Osteoblast (primary cell): ENCODE data around the gene TM9SF4. TPM values are rescaled to one million over a fixed set of nuclear protein-coding genes. Genes with fewer than 3 reads are reported as not detected.

ENCODE experiments used
- DNase-seq: peaks from one replicate; pipeline ENCODE4 v3.0.0; 2011; ENCODE audit warnings: low spot score, mixed read lengths; ENCODE audit not compliant: insufficient read length; ENCODE audit errors: missing footprints
- H2AFZ ChIP-seq: 2 replicates; pipeline ENCODE4 v1.6.0; 2011; ENCODE audit warnings: mild to moderate bottlenecking, low read length
- H3K27ac ChIP-seq: 2 replicates; pipeline ENCODE4 v1.5.1; 2011; ENCODE audit warnings: mild to moderate bottlenecking, low read depth, low read length, moderate library complexity
- H3K27me3 ChIP-seq: 2 replicates; pipeline ENCODE4 v1.6.0; 2012; ENCODE audit warnings: mild to moderate bottlenecking, control low read depth, inconsistent platforms, low read length, moderate library complexity; ENCODE audit not compliant: insufficient read depth
- H3K36me3 ChIP-seq: 2 replicates; pipeline ENCODE4 v1.5.1; 2011; ENCODE audit warnings: mild to moderate bottlenecking, low read length, control low read depth, moderate library complexity; ENCODE audit not compliant: insufficient read depth
- H3K4me1 ChIP-seq: 2 replicates; pipeline ENCODE4 v1.5.1; 2011; ENCODE audit warnings: mild to moderate bottlenecking, low read length, control low read depth, moderate library complexity; ENCODE audit not compliant: insufficient read depth
- H3K4me2 ChIP-seq: 2 replicates; pipeline ENCODE4 v1.6.0; 2011; ENCODE audit warnings: mild to moderate bottlenecking, low read length; ENCODE audit not compliant: insufficient read depth
- H3K4me3 ChIP-seq: fragments of 200-600 bp; sonication (generic); 3 replicates; pipeline ENCODE4 v1.5.1; 2012; ENCODE audit warnings: mild to moderate bottlenecking, low read length, inconsistent platforms; ENCODE audit not compliant: insufficient read depth
- H3K79me2 ChIP-seq: 2 replicates; pipeline ENCODE4 v1.6.0; 2012; ENCODE audit warnings: mild to moderate bottlenecking, low read length, control low read depth, inconsistent platforms; ENCODE audit not compliant: insufficient read depth
- H3K9me3 ChIP-seq: 2 replicates; pipeline ENCODE4 v1.5.1; 2011; ENCODE audit warnings: low read depth, low read length, control low read depth
- H4K20me1 ChIP-seq: 2 replicates; pipeline ENCODE4 v1.6.0; 2012; ENCODE audit warnings: mild to moderate bottlenecking, low read length, control low read depth; ENCODE audit not compliant: insufficient read depth
- CTCF ChIP-seq: IDR thresholded peaks from 2 replicates; pipeline ENCODE4 v1.5.1; 2011; ENCODE audit warnings: mild to moderate bottlenecking, low read depth, low read length, moderate library complexity; ENCODE audit errors: extremely low read depth
- total RNA-seq: library from RNA; depleted of rRNA; stranded (reverse); fragments of >200 nt; gene quantifications from 2 replicates; pipeline ENCODE4 v1.2.3, GENCODE V29; 2012

TM9SF4 gene
- total RNA-seq, 1 donor = 48.1 TPM

GRCh38 chr20:32130965-32131364, 21.5 kb downstream of the TM9SF4 start:
- Histone ChIP-seq H3K27ac (no peak overlapping the region), H4K20me1 (peaks cover 67% of the 10 kb centered on the region), H3K4me2 (no peak overlapping the region), H3K27me3 (no peaks in the 10 kb centered on the region), H3K36me3 (peaks cover 3% of the 10 kb centered on the region), H3K9me3 (no peaks in the 10 kb centered on the region), H2AFZ (no peak overlapping the region), H3K4me1 (no peaks in the 10 kb centered on the region), H3K79me2 (peaks cover 82% of the 10 kb centered on the region), H3K4me3 (no peak overlapping the region)
- DNase-seq = no peak
- TF ChIP-seq CTCF = no peak

GRCh38 chr20:32132911-32133549, 23.5 kb downstream of the TM9SF4 start:
- H3K4me1 ChIP-seq = no peaks in the 10 kb centered on the region
- H3K9me3 ChIP-seq = no peaks in the 10 kb centered on the region
- peaks cover 67% of the 10 kb centered on the region for H3K79me2 ChIP-seq
- H4K20me1 ChIP-seq = peaks cover 59% of the 10 kb centered on the region
- no peak overlapping the region for H2AFZ ChIP-seq
- H3K27me3 ChIP-seq = no peaks in the 10 kb centered on the region
- H3K4me3 ChIP-seq = no peak overlapping the region
- H3K36me3 ChIP-seq = peaks cover 15% of the 10 kb centered on the region
- no peak for TF ChIP-seq CTCF
- H3K4me2 ChIP-seq = no peak overlapping the region
- H3K27ac ChIP-seq = no peak overlapping the region
- DNase-seq = no peak

GRCh38 chr20:32134026-32134425, 24.5 kb downstream of the TM9SF4 start:
- H3K27me3 ChIP-seq = no peaks in the 10 kb centered on the region
- peaks cover 57% of the 10 kb centered on the region for H3K79me2 ChIP-seq
- H4K20me1 ChIP-seq = peaks cover 54% of the 10 kb centered on the region
- TF ChIP-seq CTCF = no peak
- no peak overlapping the region for H2AFZ ChIP-seq
- no peak for DNase-seq
- no peak overlapping the region for H3K4me3 ChIP-seq
- H3K4me1 ChIP-seq = no peaks in the 10 kb centered on the region
- H3K9me3 ChIP-seq = no peaks in the 10 kb centered on the region
- no peak overlapping the region for H3K27ac ChIP-seq
- no peak overlapping the region for H3K4me2 ChIP-seq
- H3K36me3 ChIP-seq = peaks cover 15% of the 10 kb centered on the region

- peaks cover 40% of the 10 kb centered on the region for H3K79me2 ChIP-seq
- H3K27ac ChIP-seq = no peak overlapping the region
- no peaks in the 10 kb centered on the region for H3K27me3 ChIP-seq
- H2AFZ ChIP-seq = no peak overlapping the region
- H3K36me3 ChIP-seq = peaks cover 32% of the 10 kb centered on the region
- peaks cover 47% of the 10 kb centered on the region for H4K20me1 ChIP-seq
- H3K9me3 ChIP-seq = no peaks in the 10 kb centered on the region
- H3K4me2 ChIP-seq = no peak overlapping the region
- no peaks in the 10 kb centered on the region for H3K4me1 ChIP-seq
- no peak overlapping the region for H3K4me3 ChIP-seq
- no peak for TF ChIP-seq CTCF
- DNase-seq = peak; percentile 50
These were observed 26.5 kb downstream of the TM9SF4 start for GRCh38 chr20:32135983-32136515.
